Measurements from ENCODE around the gene DEPP1.

DNA sequence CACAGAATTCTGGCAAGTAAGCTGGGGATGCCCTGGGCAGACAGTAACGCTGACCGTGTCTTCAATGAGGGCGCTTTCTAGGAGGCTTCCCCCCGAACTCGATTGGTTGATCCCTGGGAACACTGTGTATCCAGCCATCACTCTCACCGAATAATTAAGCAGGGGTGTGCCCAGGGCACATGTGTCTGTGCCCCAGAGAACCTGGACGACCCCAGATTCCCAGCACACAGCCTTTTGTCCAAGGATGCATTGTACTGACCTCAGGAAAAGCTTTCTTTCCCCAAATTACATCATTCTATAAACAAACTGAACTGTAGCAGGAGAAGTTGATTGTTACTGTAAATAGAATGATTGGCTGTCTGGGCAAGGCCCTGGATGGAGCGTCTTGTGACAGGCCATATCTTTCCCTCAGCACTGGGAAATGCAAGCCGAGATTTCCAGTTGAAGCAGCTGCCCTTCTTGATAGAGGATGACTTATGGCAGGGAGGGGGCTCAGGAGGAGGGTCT lies 6.6 kb upstream of the DEPP1 start:
- TF ChIP-seq NR2C2 (CRISPR knock-in tag; IDR thresholded peaks at IDR 0.05): no peak
- TF ChIP-seq, protein P1, sequence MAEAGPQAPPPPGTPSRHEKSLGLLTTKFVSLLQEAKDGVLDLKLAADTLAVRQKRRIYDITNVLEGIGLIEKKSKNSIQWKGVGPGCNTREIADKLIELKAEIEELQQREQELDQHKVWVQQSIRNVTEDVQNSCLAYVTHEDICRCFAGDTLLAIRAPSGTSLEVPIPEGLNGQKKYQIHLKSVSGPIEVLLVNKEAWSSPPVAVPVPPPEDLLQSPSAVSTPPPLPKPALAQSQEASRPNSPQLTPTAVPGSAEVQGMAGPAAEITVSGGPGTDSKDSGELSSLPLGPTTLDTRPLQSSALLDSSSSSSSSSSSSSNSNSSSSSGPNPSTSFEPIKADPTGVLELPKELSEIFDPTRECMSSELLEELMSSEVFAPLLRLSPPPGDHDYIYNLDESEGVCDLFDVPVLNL (CRISPR knock-in tag; IDR thresholded peaks at IDR 0.05; ENCODE audit: borderline replicate concordance, low read depth): no peak
- TF ChIP-seq, protein P2, sequence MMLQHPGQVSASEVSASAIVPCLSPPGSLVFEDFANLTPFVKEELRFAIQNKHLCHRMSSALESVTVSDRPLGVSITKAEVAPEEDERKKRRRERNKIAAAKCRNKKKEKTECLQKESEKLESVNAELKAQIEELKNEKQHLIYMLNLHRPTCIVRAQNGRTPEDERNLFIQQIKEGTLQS (CRISPR knock-in tag; conservative IDR thresholded peaks at IDR 0.05): no peak
- TF ChIP-seq, protein P3, sequence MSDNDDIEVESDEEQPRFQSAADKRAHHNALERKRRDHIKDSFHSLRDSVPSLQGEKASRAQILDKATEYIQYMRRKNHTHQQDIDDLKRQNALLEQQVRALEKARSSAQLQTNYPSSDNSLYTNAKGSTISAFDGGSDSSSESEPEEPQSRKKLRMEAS (CRISPR knock-in tag; IDR thresholded peaks at IDR 0.05): no peak
- no peak for TF ChIP-seq TEAD1 (CRISPR knock-in tag; IDR thresholded peaks at IDR 0.05)
- TF ChIP-seq, protein P4, sequence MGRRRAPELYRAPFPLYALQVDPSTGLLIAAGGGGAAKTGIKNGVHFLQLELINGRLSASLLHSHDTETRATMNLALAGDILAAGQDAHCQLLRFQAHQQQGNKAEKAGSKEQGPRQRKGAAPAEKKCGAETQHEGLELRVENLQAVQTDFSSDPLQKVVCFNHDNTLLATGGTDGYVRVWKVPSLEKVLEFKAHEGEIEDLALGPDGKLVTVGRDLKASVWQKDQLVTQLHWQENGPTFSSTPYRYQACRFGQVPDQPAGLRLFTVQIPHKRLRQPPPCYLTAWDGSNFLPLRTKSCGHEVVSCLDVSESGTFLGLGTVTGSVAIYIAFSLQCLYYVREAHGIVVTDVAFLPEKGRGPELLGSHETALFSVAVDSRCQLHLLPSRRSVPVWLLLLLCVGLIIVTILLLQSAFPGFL (CRISPR knock-in tag; IDR thresholded peaks at IDR 0.05; ENCODE audit: borderline replicate concordance): no peak
- TF ChIP-seq, protein P5, sequence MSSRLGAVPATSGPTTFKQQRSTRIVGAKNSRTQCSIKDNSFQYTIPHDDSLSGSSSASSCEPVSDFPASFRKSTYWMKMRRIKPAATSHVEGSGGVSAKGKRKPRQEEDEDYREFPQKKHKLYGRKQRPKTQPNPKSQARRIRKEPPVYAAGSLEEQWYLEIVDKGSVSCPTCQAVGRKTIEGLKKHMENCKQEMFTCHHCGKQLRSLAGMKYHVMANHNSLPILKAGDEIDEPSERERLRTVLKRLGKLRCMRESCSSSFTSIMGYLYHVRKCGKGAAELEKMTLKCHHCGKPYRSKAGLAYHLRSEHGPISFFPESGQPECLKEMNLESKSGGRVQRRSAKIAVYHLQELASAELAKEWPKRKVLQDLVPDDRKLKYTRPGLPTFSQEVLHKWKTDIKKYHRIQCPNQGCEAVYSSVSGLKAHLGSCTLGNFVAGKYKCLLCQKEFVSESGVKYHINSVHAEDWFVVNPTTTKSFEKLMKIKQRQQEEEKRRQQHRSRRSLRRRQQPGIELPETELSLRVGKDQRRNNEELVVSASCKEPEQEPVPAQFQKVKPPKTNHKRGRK (CRISPR knock-in tag; IDR thresholded peaks at IDR 0.05; ENCODE audit: borderline replicate concordance): no peak
